GM19372 (cell line): ENCODE measurements around the gene MFN1.

ENCODE experiments used
- ATAC-seq: cut with Tn5 transposase; IDR thresholded peaks from one replicate; pipeline ENCODE4 v1.9.1; 2021; ENCODE audit warnings: mild to moderate bottlenecking, low read depth, moderate library complexity; ENCODE audit not compliant: unreplicated experiment

MFN1 gene

GRCh38 chr3:179333084-179333483 lies 14.4 kb upstream of the MFN1 start:
- no peak for ATAC-seq

- ATAC-seq: no peak
Measured at GRCh38 chr3:179336345-179336929, 11.1 kb upstream of the MFN1 start.

GRCh38 chr3:179348325-179349013 lies 960 bp downstream of the MFN1 start:
- ATAC-seq: peak; percentile 57

- no peak for ATAC-seq
Measured at GRCh38 chr3:179355996-179356395, 8.5 kb downstream of the MFN1 start.

- ATAC-seq: no peak
Measured at GRCh38 chr3:179363332-179363731, 15.8 kb downstream of the MFN1 start.

GRCh38 chr3:179369621-179370020 lies 22.1 kb downstream of the MFN1 start:
- no peak for ATAC-seq

GRCh38 chr3:179373938-179374337 lies 26.4 kb downstream of the MFN1 start:
- ATAC-seq: no peak

- ATAC-seq: no peak
Measured at GRCh38 chr3:179375091-179375999, 27.8 kb downstream of the MFN1 start.

- no peak for ATAC-seq
Measured at GRCh38 chr3:179376474-179376873, 29.0 kb downstream of the MFN1 start.

GRCh38 chr3:179391906-179392305 lies 44.4 kb downstream of the MFN1 start:
- no peak for ATAC-seq

GRCh38 chr3:179398574-179399231 lies 51.2 kb downstream of the MFN1 start:
- no peak for ATAC-seq

GRCh38 chr3:179401561-179401960 lies 54.1 kb downstream of the MFN1 start:
- ATAC-seq: no peak

- no peak for ATAC-seq
Measured at GRCh38 chr3:179402963-179403362, 55.5 kb downstream of the MFN1 start.

GRCh38 chr3:179404307-179404706 lies 56.8 kb downstream of the MFN1 start:
- no peak for ATAC-seq

GRCh38 chr3:179410331-179410730 lies 62.8 kb downstream of the MFN1 start:
- ATAC-seq: no peak

- no peak for ATAC-seq
Measured at GRCh38 chr3:179410999-179411398, 63.5 kb downstream of the MFN1 start.

- no peak for ATAC-seq
Measured at GRCh38 chr3:179414804-179415203, 67.3 kb downstream of the MFN1 start.

- no peak for ATAC-seq
Measured at GRCh38 chr3:179415377-179415776, 67.9 kb downstream of the MFN1 start.

GRCh38 chr3:179416681-179417080 lies 69.2 kb downstream of the MFN1 start:
- no peak for ATAC-seq

GRCh38 chr3:179418610-179419009 lies 71.1 kb downstream of the MFN1 start:
- ATAC-seq: no peak

- ATAC-seq: no peak
Measured at GRCh38 chr3:179421500-179421899, 74.0 kb downstream of the MFN1 start.
